Measurements from ENCODE around the gene KRTAP11-1. TPM values are rescaled to one million over a fixed set of nuclear protein-coding genes. Genes with fewer than 3 reads are reported as not detected.

Gene KRTAP11-1, protein sequence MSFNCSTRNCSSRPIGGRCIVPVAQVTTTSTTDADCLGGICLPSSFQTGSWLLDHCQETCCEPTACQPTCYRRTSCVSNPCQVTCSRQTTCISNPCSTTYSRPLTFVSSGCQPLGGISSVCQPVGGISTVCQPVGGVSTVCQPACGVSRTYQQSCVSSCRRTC
- not detected in 2 replicates for total RNA-seq (2012; rRNA removed)

- H3K4me2 ChIP-seq (ENCODE audit: low read length) = no peak within 1 kb of the TSS
- no peaks in the 10 kb centered on the region for H3K36me3 ChIP-seq (ENCODE audit: insufficient read depth, low read length)
- no peak within 1 kb of the TSS for H3K9ac ChIP-seq (ENCODE audit: low read depth, low read length)
- H3K4me1 ChIP-seq (ENCODE audit: control insufficient read depth, insufficient read depth, low read length) = no peaks in the 10 kb centered on the region
- H3K9me3 ChIP-seq (replicated peaks; ENCODE audit: low read length) = peaks cover 7% of the 10 kb centered on the region
- no peak within 1 kb of the TSS for H3K4me3 ChIP-seq (ENCODE audit: low read length)
- H3K27me3 ChIP-seq (ENCODE audit: control insufficient read depth, insufficient read depth, low read length) = no peaks in the 10 kb centered on the region
Measured at GRCh38 chr21:30881480-30881879, at the start of gene KRTAP11-1. TSS of gene KRTAP11-1 (minus strand) at chr21:30881580. CDS start at chr21:30881524, 56 bp downstream.

- Histone ChIP-seq H3K4me1 (ENCODE audit: control insufficient read depth, insufficient read depth, low read length) (no peaks in the 10 kb centered on the region), H3K4me3 (ENCODE audit: low read length) (no peak overlapping the region), H3K36me3 (ENCODE audit: insufficient read depth, low read length) (no peaks in the 10 kb centered on the region), H3K27me3 (ENCODE audit: control insufficient read depth, insufficient read depth, low read length) (no peaks in the 10 kb centered on the region), H3K9me3 (replicated peaks; ENCODE audit: low read length) (peaks cover 17% of the 10 kb centered on the region), H3K9ac (ENCODE audit: low read depth, low read length) (no peak overlapping the region), H3K4me2 (ENCODE audit: low read length) (no peak overlapping the region)
Measured at GRCh38 chr21:30924146-30924700, 42.8 kb upstream of the KRTAP11-1 start.

GRCh38 chr21:30921129-30921528, 39.7 kb upstream of the KRTAP11-1 start:
- Histone ChIP-seq H3K9ac (ENCODE audit: low read depth, low read length) (no peak overlapping the region), H3K4me2 (ENCODE audit: low read length) (no peak overlapping the region), H3K4me1 (ENCODE audit: control insufficient read depth, insufficient read depth, low read length) (no peaks in the 10 kb centered on the region), H3K9me3 (replicated peaks; ENCODE audit: low read length) (peaks cover 10% of the 10 kb centered on the region), H3K27me3 (ENCODE audit: control insufficient read depth, insufficient read depth, low read length) (no peaks in the 10 kb centered on the region), H3K36me3 (ENCODE audit: insufficient read depth, low read length) (no peaks in the 10 kb centered on the region), H3K4me3 (ENCODE audit: low read length) (no peak overlapping the region)

- H3K36me3 ChIP-seq (ENCODE audit: insufficient read depth, low read length) = no peaks in the 10 kb centered on the region
- H3K9ac ChIP-seq (ENCODE audit: low read depth, low read length) = no peak overlapping the region
- no peaks in the 10 kb centered on the region for H3K27me3 ChIP-seq (ENCODE audit: control insufficient read depth, insufficient read depth, low read length)
- H3K4me1 ChIP-seq (ENCODE audit: control insufficient read depth, insufficient read depth, low read length) = no peaks in the 10 kb centered on the region
- peaks cover 7% of the 10 kb centered on the region for H3K9me3 ChIP-seq (replicated peaks; ENCODE audit: low read length)
- no peak overlapping the region for H3K4me2 ChIP-seq (ENCODE audit: low read length)
- H3K4me3 ChIP-seq (ENCODE audit: low read length) = no peak overlapping the region
Measured at GRCh38 chr21:30917557-30917956, 36.2 kb upstream of the KRTAP11-1 start.

DNA sequence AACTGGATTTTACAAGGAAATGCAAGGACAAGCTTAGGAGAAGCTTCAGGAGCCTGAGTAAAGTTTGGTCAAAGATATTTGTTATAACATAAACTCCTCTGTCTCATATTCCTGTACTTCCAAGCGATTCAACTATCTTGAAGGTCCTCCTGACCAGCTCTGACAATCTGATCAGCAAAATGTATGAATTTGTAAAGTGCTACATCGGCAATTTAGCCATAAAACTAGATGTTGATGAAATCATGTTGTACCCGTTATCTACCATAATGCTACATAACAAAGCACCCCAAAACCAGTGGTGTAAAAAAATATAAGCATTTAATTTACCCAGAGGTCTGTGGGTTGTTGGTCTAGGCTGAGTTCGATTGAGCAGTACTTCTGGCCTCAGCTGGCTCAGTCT, 19.5 kb upstream of the KRTAP11-1 start:
- Histone ChIP-seq H3K27me3 (ENCODE audit: control insufficient read depth, insufficient read depth, low read length) (no peaks in the 10 kb centered on the region), H3K4me2 (ENCODE audit: low read length) (no peak overlapping the region), H3K9me3 (replicated peaks; ENCODE audit: low read length) (no peaks in the 10 kb centered on the region), H3K4me1 (ENCODE audit: control insufficient read depth, insufficient read depth, low read length) (no peaks in the 10 kb centered on the region), H3K36me3 (ENCODE audit: insufficient read depth, low read length) (no peaks in the 10 kb centered on the region), H3K4me3 (ENCODE audit: low read length) (no peak overlapping the region), H3K9ac (ENCODE audit: low read depth, low read length) (no peak overlapping the region)

- Histone ChIP-seq H3K4me3 (ENCODE audit: low read length) (no peak overlapping the region), H3K4me2 (ENCODE audit: low read length) (no peak overlapping the region), H3K9me3 (replicated peaks; ENCODE audit: low read length) (peaks cover 5% of the 10 kb centered on the region), H3K27me3 (ENCODE audit: control insufficient read depth, insufficient read depth, low read length) (no peaks in the 10 kb centered on the region), H3K4me1 (ENCODE audit: control insufficient read depth, insufficient read depth, low read length) (no peaks in the 10 kb centered on the region), H3K36me3 (ENCODE audit: insufficient read depth, low read length) (no peaks in the 10 kb centered on the region), H3K9ac (ENCODE audit: low read depth, low read length) (no peak overlapping the region)
Measured at GRCh38 chr21:30882866-30883597, 1.7 kb upstream of the KRTAP11-1 start.

DNA sequence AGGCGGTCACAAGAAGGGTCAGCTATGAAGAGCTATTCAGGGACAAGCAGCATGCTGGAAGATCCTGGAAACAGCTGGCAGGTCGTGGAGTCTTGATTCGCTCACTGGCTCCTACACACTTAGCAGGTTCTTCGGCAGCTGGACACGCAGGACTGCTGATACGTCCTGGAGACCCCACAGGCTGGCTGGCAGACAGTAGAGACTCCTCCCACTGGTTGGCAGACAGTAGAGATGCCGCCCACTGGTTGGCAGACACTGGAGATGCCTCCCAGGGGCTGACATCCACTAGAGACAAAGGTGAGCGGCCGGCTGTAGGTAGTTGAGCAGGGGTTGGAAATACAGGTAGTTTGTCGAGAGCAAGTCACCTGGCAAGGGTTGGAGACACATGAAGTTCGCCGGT, 466 bp downstream of the KRTAP11-1 start:
- Histone ChIP-seq H3K4me3 (ENCODE audit: low read length) (no peak overlapping the region), H3K9ac (ENCODE audit: low read depth, low read length) (no peak overlapping the region), H3K9me3 (replicated peaks; ENCODE audit: low read length) (peaks cover 4% of the 10 kb centered on the region)

DNA sequence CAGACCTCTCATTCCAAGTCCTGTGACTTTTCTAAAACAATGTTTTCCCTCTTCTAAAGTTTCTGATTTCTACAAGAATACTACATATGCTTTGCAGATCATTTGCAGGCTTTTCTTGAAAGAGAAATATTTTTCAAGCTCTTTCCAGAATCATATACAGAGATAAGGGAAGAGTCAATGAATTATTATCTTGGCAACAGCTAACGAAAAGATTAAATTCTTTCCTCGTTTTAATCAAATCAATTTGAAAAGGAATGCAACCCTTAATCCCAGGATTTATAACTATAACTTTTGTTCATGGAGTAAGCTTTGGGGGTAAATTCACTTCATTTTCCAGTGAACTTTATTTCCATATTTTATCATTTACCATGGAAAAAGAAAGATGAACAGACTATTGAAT, 6.9 kb downstream of the KRTAP11-1 start:
- Histone ChIP-seq H3K4me1 (ENCODE audit: control insufficient read depth, insufficient read depth, low read length) (no peaks in the 10 kb centered on the region), H3K27me3 (ENCODE audit: control insufficient read depth, insufficient read depth, low read length) (no peaks in the 10 kb centered on the region), H3K36me3 (ENCODE audit: insufficient read depth, low read length) (no peaks in the 10 kb centered on the region)

More for the DNA sequence above, 466 bp downstream of the KRTAP11-1 start:
- H3K4me1 ChIP-seq (ENCODE audit: control insufficient read depth, insufficient read depth, low read length) = no peaks in the 10 kb centered on the region
- H3K4me2 ChIP-seq (ENCODE audit: low read length) = no peak overlapping the region
- no peaks in the 10 kb centered on the region for H3K27me3 ChIP-seq (ENCODE audit: control insufficient read depth, insufficient read depth, low read length)
- no peaks in the 10 kb centered on the region for H3K36me3 ChIP-seq (ENCODE audit: insufficient read depth, low read length)

DNA sequence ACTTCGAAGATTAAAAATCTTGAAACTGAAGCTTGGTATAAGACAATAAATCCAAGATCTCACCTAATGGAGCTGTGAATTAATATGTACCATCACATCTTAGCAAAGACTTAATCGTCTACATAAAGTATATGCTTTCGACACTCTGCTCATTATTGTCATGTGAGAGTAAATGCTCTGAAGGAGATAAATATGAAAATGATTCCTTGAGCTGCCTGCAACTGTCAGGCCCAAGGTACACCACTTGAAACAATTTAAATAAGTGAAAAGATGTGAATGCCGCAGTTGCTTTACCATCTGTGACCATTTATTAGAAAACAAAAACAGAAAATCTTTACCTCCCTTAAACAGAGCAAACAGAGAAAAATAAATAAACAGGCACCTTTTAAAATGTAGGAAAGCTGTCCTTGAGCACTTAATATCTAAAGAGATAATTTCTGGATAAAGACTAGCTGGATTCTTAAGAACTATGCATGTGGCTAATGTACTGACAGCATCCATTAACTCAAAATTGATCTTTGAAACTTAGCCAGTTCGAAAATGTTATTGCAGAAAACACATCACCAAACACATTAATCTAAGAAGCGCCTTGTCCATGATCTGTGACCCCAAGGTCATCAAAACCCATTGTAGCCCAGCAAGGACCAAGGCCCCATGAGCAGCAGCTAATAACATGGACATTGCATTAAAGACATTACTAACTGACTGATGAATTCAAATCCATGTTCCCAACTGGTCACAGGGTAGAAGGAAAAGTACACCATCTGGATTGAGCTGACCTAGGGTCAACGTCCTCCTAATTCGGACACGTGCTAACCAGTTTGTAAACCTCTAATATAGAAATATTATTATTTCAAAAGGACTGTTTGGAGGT, 33.5 kb downstream of the KRTAP11-1 start:
- peaks cover 2% of the 10 kb centered on the region for H3K9me3 ChIP-seq (replicated peaks; ENCODE audit: low read length)

More for the DNA sequence above, 6.9 kb downstream of the KRTAP11-1 start:
- H3K9me3 ChIP-seq (replicated peaks; ENCODE audit: low read length) = peaks cover 8% of the 10 kb centered on the region
- H3K4me3 ChIP-seq (ENCODE audit: low read length) = no peak overlapping the region
- no peak overlapping the region for H3K4me2 ChIP-seq (ENCODE audit: low read length)
- no peak overlapping the region for H3K9ac ChIP-seq (ENCODE audit: low read depth, low read length)

DNA sequence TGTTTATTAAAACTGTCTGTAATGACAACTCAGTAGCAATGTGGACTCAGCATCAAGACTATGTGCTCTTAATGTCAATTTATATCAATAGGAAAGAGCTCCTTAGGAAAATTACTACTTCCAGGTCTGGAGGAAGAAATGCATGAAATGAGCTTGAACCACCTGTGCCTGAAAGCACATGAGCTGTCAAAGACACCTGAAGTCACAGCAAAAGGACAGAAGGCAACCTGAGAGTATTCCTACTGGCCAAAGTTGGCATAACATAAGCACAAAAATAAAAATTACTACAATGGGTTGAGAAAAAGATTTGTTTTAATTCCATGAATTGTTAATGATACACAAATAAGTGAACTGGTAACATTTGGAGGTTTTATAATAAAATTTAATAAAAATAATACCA, 38.4 kb downstream of the KRTAP11-1 start:
- Histone ChIP-seq H3K27me3 (ENCODE audit: control insufficient read depth, insufficient read depth, low read length) (no peaks in the 10 kb centered on the region), H3K4me3 (ENCODE audit: low read length) (no peak overlapping the region), H3K36me3 (ENCODE audit: insufficient read depth, low read length) (no peaks in the 10 kb centered on the region), H3K4me1 (ENCODE audit: control insufficient read depth, insufficient read depth, low read length) (no peaks in the 10 kb centered on the region), H3K9me3 (replicated peaks; ENCODE audit: low read length) (peaks cover 3% of the 10 kb centered on the region), H3K9ac (ENCODE audit: low read depth, low read length) (no peak overlapping the region), H3K4me2 (ENCODE audit: low read length) (no peak overlapping the region)

More for the DNA sequence above, 33.5 kb downstream of the KRTAP11-1 start:
- H3K27me3 ChIP-seq (ENCODE audit: control insufficient read depth, insufficient read depth, low read length) = no peaks in the 10 kb centered on the region
- H3K4me3 ChIP-seq (ENCODE audit: low read length) = no peak overlapping the region
- no peak overlapping the region for H3K9ac ChIP-seq (ENCODE audit: low read depth, low read length)
- no peaks in the 10 kb centered on the region for H3K4me1 ChIP-seq (ENCODE audit: control insufficient read depth, insufficient read depth, low read length)
- H3K36me3 ChIP-seq (ENCODE audit: insufficient read depth, low read length) = no peaks in the 10 kb centered on the region
- no peak overlapping the region for H3K4me2 ChIP-seq (ENCODE audit: low read length)

DNA sequence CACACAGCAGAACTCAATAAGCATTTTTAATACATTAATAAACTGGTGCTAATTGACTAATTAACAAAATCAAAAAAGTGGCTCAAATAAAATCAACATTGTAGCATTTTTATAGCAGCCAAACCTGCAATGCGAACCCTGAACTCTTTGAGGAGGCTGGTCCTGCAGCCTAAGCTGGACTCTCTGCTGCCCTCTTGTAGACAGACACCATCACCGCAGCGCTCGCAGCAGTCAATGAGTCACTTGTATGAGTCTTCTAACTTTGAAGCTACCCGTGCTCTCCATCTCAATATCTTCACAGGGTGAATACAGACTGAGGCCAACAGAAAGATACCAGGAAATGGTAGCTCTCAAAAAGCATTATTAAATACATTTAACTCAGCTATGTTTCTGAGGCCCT, 42.1 kb downstream of the KRTAP11-1 start:
- Histone ChIP-seq H3K4me2 (ENCODE audit: low read length) (no peak overlapping the region), H3K4me3 (ENCODE audit: low read length) (no peak overlapping the region), H3K4me1 (ENCODE audit: control insufficient read depth, insufficient read depth, low read length) (no peaks in the 10 kb centered on the region), H3K27me3 (ENCODE audit: control insufficient read depth, insufficient read depth, low read length) (no peaks in the 10 kb centered on the region), H3K36me3 (ENCODE audit: insufficient read depth, low read length) (no peaks in the 10 kb centered on the region), H3K9ac (ENCODE audit: low read depth, low read length) (no peak overlapping the region), H3K9me3 (replicated peaks; ENCODE audit: low read length) (peaks cover 8% of the 10 kb centered on the region)
